MM.1S (cell line): Measurements from ENCODE around the gene SNU13.

Experiments
- DNase-seq: peaks from one replicate; pipeline ENCODE4 v3.0.0-alpha.2; 2015
- H2AFZ ChIP-seq: fragments of 300-600 bp; sonication (generic); 2 replicates; pipeline ENCODE4 v1.6.0; 2016; ENCODE audit warnings: antibody characterized with exemption, low read length
- H3F3A ChIP-seq: fragments of 300-600 bp; sonication (generic); 2 replicates; pipeline ENCODE4 v1.6.1; 2016; ENCODE audit warnings: mild to moderate bottlenecking, antibody characterized with exemption, low read length, moderate library complexity, mixed read lengths; ENCODE audit not compliant: insufficient read depth
- H3K27ac ChIP-seq: fragments of 300-600 bp; sonication (generic); 2 replicates; pipeline ENCODE4 v1.5.1; 2016; ENCODE audit warnings: mild to moderate bottlenecking, low read length
- H3K27me3 ChIP-seq: fragments of 300-600 bp; sonication (generic); replicated peaks from 2 replicates; pipeline ENCODE4 v1.6.0; 2016; ENCODE audit warnings: low read length; ENCODE audit not compliant: insufficient read depth
- H3K36me3 ChIP-seq: fragments of 300-600 bp; sonication (generic); replicated peaks from 2 replicates; pipeline ENCODE4 v1.6.1; 2016; ENCODE audit warnings: mild to moderate bottlenecking, low read length, mixed read lengths; ENCODE audit not compliant: insufficient read depth
- H3K4me1 ChIP-seq: fragments of 300-600 bp; sonication (generic); 2 replicates; pipeline ENCODE4 v1.6.1; 2016; ENCODE audit warnings: low read length, mixed read lengths
- H3K4me2 ChIP-seq: fragments of 300-600 bp; sonication (generic); 2 replicates; pipeline ENCODE4 v1.6.0; 2016; ENCODE audit warnings: low read depth, low read length
- H3K4me3 ChIP-seq: fragments of 300-600 bp; sonication (generic); 2 replicates; pipeline ENCODE4 v1.5.1; 2016; ENCODE audit warnings: low read length, mixed read lengths
- H3K79me2 ChIP-seq: fragments of 300-600 bp; sonication (generic); 2 replicates; pipeline ENCODE4 v1.6.1; 2016; ENCODE audit warnings: mixed run types, low read length, mixed read lengths
- H3K9ac ChIP-seq: fragments of 300-600 bp; sonication (generic); 2 replicates; pipeline ENCODE4 v1.6.1; 2016; ENCODE audit warnings: low read length, mixed read lengths
- H3K9me2 ChIP-seq: fragments of 300-600 bp; sonication (generic); replicated peaks from 2 replicates; pipeline ENCODE4 v1.6.1; 2016; ENCODE audit warnings: mild to moderate bottlenecking, low read length, mixed read lengths; ENCODE audit not compliant: insufficient read depth
- H3K9me3 ChIP-seq: fragments of 300-600 bp; sonication (generic); replicated peaks from 2 replicates; pipeline ENCODE4 v1.6.1; 2016; ENCODE audit warnings: mild to moderate bottlenecking, low read length, mixed read lengths; ENCODE audit not compliant: insufficient read depth
- H4K20me1 ChIP-seq: fragments of 300-600 bp; sonication (generic); 2 replicates; pipeline ENCODE4 v1.6.1; 2016; ENCODE audit warnings: mild to moderate bottlenecking, low read length, moderate library complexity, mixed read lengths; ENCODE audit not compliant: insufficient read depth
- CTCF ChIP-seq: fragments of 300-600 bp; sonication (generic); IDR thresholded peaks from 2 replicates; pipeline ENCODE4 v1.5.1; 2016; ENCODE audit warnings: antibody characterized with exemption, low read length, mixed read lengths
- EZH2 ChIP-seq: fragments of 300-600 bp; sonication (generic); optimal IDR thresholded peaks from 2 replicates; pipeline ENCODE3; 2017; ENCODE audit warnings: low read depth, mild to moderate bottlenecking, antibody characterized with exemption, low read length, mixed read lengths
- EZH2phosphoT487 ChIP-seq: fragments of 300-600 bp; sonication (generic); IDR thresholded peaks from 2 replicates; pipeline ENCODE4 v1.6.1; 2018; ENCODE audit warnings: antibody characterized with exemption, low read length

SNU13 gene

GRCh38 chr22:41642331-41643110, 46.1 kb downstream of the SNU13 start:
- Histone ChIP-seq H3K79me2 (peaks cover 76% of the 10 kb centered on the region), H3K27ac (no peak overlapping the region), H2AFZ (no peak overlapping the region), H3K4me3 (no peak overlapping the region), H3K9me3 (no peaks in the 10 kb centered on the region), H3K36me3 (peaks cover 21% of the 10 kb centered on the region), H3K4me1 (no peaks in the 10 kb centered on the region), H3F3A (no peaks in the 10 kb centered on the region), H3K27me3 (no peaks in the 10 kb centered on the region), H4K20me1 (no peaks in the 10 kb centered on the region), H3K9me2 (no peaks in the 10 kb centered on the region), H3K9ac (no peak overlapping the region), H3K4me2 (no peak overlapping the region)
- no peak for DNase-seq
- TF ChIP-seq CTCF = no peak
- no peak for TF ChIP-seq EZH2phosphoT487
- TF ChIP-seq EZH2 = no peak

- no peak overlapping the region for H3K4me2 ChIP-seq
- H3K9me2 ChIP-seq = no peaks in the 10 kb centered on the region
- no peaks in the 10 kb centered on the region for H3K9me3 ChIP-seq
- TF ChIP-seq EZH2phosphoT487 = no peak
- no peak for TF ChIP-seq CTCF
- no peaks in the 10 kb centered on the region for H3K4me1 ChIP-seq
- no peaks in the 10 kb centered on the region for H4K20me1 ChIP-seq
- H3K27me3 ChIP-seq = no peaks in the 10 kb centered on the region
- peaks cover 79% of the 10 kb centered on the region for H3K79me2 ChIP-seq
- no peak overlapping the region for H3K4me3 ChIP-seq
- H3K27ac ChIP-seq = no peak overlapping the region
- no peak for DNase-seq
- H3F3A ChIP-seq = no peaks in the 10 kb centered on the region
- H3K36me3 ChIP-seq = peaks cover 22% of the 10 kb centered on the region
- no peak overlapping the region for H2AFZ ChIP-seq
- H3K9ac ChIP-seq = no peak overlapping the region
Measured at GRCh38 chr22:41641854-41642253, 46.8 kb downstream of the SNU13 start.

GRCh38 chr22:41638748-41639147, 49.9 kb downstream of the SNU13 start:
- peaks cover 23% of the 10 kb centered on the region for H3K36me3 ChIP-seq
- no peak for DNase-seq
- peaks cover 82% of the 10 kb centered on the region for H3K79me2 ChIP-seq
- no peaks in the 10 kb centered on the region for H3K9me2 ChIP-seq
- no peaks in the 10 kb centered on the region for H3K27me3 ChIP-seq
- H3K4me1 ChIP-seq = no peaks in the 10 kb centered on the region
- no peak for TF ChIP-seq EZH2phosphoT487
- TF ChIP-seq CTCF = no peak
- no peak for TF ChIP-seq EZH2
- H3F3A ChIP-seq = no peaks in the 10 kb centered on the region
- H3K4me3 ChIP-seq = no peak overlapping the region
- no peak overlapping the region for H3K4me2 ChIP-seq
- no peak overlapping the region for H3K9ac ChIP-seq
- H4K20me1 ChIP-seq = no peaks in the 10 kb centered on the region
- H2AFZ ChIP-seq = no peak overlapping the region
- no peaks in the 10 kb centered on the region for H3K9me3 ChIP-seq
- no peak overlapping the region for H3K27ac ChIP-seq
